ENCODE results near the gene ESYT3.
"Not testable (repeated sequence)": the region's sequence is repeated elsewhere in the genome, so short reads cannot be mapped to it uniquely, and the experiment has no call there.

Gene ESYT3

DNA sequence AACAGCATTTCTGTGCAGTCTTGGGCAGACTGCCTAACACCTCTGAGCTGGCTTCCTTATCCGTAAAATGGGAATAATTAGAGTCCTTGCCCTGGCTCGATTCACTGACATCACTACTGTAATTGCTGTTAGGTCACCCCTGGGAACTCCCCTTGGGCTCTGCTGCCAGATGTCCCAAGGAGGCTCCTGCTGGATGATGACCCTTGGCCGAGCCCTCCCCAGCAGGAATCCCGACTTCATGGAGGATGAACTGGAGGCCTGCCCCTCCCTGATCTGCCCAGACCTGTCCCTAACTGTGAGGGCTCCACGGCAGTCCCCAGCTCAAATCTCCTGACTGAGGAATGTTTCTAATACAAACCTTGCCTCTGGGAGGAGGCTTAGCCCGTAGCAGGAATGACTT is 18.0 kb downstream of the ESYT3 start:
- Histone ChIP-seq H3K4me2 (no peak overlapping the region), H3K4me1 (ENCODE audit: low read depth, poor library complexity, severe bottlenecking) (no peaks in the 10 kb centered on the region), H3K27me3 (ENCODE audit: insufficient read depth, low read depth) (no peaks in the 10 kb centered on the region), H3K79me2 (ENCODE audit: insufficient read depth, low read depth) (no peaks in the 10 kb centered on the region), H3K36me3 (ENCODE audit: insufficient read depth) (no peaks in the 10 kb centered on the region), H4K20me1 (ENCODE audit: insufficient read depth) (no peaks in the 10 kb centered on the region), H3K9ac (no peak overlapping the region), H3K27ac (no peak overlapping the region), H3K4me3 (IDR thresholded peaks at IDR 0.05; ENCODE audit: insufficient read depth, low read depth, low read length) (no peak overlapping the region), H2AFZ (ENCODE audit: low read depth) (no peak overlapping the region)
- TF ChIP-seq, protein P1, sequence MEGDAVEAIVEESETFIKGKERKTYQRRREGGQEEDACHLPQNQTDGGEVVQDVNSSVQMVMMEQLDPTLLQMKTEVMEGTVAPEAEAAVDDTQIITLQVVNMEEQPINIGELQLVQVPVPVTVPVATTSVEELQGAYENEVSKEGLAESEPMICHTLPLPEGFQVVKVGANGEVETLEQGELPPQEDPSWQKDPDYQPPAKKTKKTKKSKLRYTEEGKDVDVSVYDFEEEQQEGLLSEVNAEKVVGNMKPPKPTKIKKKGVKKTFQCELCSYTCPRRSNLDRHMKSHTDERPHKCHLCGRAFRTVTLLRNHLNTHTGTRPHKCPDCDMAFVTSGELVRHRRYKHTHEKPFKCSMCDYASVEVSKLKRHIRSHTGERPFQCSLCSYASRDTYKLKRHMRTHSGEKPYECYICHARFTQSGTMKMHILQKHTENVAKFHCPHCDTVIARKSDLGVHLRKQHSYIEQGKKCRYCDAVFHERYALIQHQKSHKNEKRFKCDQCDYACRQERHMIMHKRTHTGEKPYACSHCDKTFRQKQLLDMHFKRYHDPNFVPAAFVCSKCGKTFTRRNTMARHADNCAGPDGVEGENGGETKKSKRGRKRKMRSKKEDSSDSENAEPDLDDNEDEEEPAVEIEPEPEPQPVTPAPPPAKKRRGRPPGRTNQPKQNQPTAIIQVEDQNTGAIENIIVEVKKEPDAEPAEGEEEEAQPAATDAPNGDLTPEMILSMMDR (conservative IDR thresholded peaks at IDR 0.05; ENCODE audit: low read depth, low read length): no peak

DNA sequence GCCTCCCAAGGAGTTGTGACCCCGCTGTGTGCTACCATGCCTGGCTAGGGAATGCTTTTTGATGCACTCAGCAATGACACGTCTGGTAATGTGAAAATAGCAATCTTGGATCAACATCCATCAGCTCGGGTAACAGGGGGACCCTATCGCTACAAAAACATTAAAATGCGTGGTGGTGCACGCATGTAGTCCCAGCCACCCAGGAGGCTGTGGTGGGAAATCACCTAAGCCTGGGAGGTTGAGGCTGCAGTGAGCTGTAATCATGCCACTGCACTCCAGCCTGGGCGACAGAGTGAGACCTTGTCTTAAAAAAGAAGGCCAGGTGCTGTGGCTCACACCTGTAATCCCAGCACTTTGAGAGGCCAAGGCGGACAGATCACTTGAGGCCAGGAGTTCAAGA is 19.5 kb downstream of the ESYT3 start:
- not testable (repeated sequence) for H3K27me3 ChIP-seq (ENCODE audit: insufficient read depth, low read depth); H3K4me1 ChIP-seq (ENCODE audit: low read depth, poor library complexity, severe bottlenecking); H3K79me2 ChIP-seq (ENCODE audit: insufficient read depth, low read depth); H3K4me3 ChIP-seq (IDR thresholded peaks at IDR 0.05; ENCODE audit: insufficient read depth, low read depth, low read length); H3K4me2 ChIP-seq; H3K9ac ChIP-seq; H2AFZ ChIP-seq (ENCODE audit: low read depth); H3K27ac ChIP-seq; H3K36me3 ChIP-seq (ENCODE audit: insufficient read depth); H4K20me1 ChIP-seq (ENCODE audit: insufficient read depth)

DNA sequence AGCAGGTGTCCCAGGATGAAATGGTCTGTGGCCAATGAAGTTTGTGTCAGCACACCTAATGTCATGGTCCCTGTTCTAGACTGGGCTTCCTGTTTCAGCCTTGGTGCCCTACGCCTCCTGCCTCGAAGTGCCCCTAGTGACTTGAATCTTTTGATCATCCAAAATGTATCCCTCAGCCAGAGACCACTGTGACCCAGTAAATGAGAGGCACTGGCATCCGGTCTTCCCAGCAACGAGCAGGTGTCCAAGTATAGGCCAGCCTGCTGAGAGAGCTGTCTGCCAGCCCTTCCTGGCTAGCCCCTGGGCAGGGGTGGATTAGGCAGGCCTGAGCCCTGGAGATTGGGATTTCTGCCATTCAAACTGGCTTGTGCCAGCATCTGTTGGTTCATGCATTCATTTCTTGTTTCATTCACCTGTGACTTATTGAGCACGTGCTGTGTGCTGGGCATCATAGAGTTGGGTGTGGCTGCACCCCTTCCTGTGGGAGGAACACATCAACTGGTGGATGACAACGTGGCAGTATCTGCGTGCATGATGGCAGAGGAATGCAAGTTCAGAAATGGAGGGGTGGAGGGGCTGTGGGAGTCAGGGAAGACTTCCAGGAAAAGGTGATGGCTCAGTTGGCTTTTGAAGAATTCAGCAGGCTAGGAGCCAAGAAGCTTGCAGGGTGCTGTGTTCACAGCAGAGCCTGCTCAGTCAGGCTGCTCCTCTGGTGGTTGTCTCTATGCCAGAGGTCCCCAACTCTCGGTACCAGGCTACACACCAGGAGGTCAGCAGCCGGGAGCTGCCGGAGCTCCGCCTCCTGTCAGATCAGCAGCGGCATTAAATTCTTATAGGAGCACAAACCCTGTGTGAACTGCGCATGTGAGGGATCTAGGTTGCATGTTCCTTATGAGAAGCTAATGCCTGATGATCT is 21.6 kb downstream of the ESYT3 start:
- TF ChIP-seq, protein P1 (conservative IDR thresholded peaks at IDR 0.05; ENCODE audit: low read depth, low read length): no peak
- Histone ChIP-seq H4K20me1 (ENCODE audit: insufficient read depth) (no peaks in the 10 kb centered on the region), H3K4me1 (ENCODE audit: low read depth, poor library complexity, severe bottlenecking) (no peaks in the 10 kb centered on the region), H3K9ac (no peak overlapping the region), H3K79me2 (ENCODE audit: insufficient read depth, low read depth) (no peaks in the 10 kb centered on the region), H3K27me3 (ENCODE audit: insufficient read depth, low read depth) (no peaks in the 10 kb centered on the region), H3K4me3 (IDR thresholded peaks at IDR 0.05; ENCODE audit: insufficient read depth, low read depth, low read length) (no peak overlapping the region), H3K4me2 (no peak overlapping the region), H2AFZ (ENCODE audit: low read depth) (no peak overlapping the region), H3K27ac (no peak overlapping the region), H3K36me3 (ENCODE audit: insufficient read depth) (no peaks in the 10 kb centered on the region)

DNA sequence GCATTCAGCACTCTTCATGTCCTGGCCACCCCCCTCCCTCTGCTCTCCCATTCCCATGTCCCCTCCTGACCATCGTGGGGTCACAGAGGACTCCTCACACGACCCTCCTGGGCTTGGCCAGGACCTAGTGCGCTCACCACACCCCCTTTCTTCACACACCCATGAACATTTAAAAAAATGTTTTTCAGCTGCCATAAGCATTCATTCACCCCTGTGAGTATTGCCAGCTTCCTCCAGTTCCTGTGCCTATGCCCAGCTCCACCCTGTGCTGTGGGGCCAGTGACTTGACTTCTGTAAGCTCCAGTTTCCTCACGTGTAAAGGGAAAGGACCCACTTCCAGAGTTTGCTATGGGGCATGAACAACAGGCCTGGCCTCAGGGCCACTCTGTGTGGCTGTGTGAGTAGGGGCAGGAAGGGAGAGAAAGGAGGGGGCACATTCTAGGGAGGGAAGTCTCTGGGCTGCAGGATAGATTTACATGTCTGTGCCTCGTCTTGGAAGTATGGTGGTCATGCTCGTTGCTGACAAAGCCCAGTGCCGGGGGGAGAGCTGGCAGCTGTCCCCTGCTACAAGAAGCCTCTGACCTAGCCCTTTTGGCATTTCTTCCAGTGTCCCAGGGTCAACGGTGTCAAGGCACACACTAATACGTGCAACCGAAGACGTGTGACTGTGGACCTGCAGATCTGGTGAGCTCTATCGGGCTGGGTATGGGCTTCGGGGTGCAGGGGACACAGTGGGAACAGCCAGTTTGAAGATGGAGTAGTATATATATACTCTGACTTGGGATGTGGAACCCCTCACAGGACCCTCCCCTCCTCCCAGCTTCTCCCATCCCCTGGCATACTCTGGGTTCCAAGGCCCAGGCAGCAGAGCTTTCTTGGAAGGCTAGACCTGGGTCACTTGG is 22.8 kb downstream of the ESYT3 start:
- Histone ChIP-seq H2AFZ (ENCODE audit: low read depth) (no peak overlapping the region), H3K4me2 (no peak overlapping the region), H3K27ac (no peak overlapping the region), H3K9ac (no peak overlapping the region), H3K36me3 (ENCODE audit: insufficient read depth) (no peaks in the 10 kb centered on the region), H4K20me1 (ENCODE audit: insufficient read depth) (no peaks in the 10 kb centered on the region), H3K4me1 (ENCODE audit: low read depth, poor library complexity, severe bottlenecking) (no peaks in the 10 kb centered on the region), H3K4me3 (IDR thresholded peaks at IDR 0.05; ENCODE audit: insufficient read depth, low read depth, low read length) (no peak overlapping the region), H3K79me2 (ENCODE audit: insufficient read depth, low read depth) (no peaks in the 10 kb centered on the region), H3K27me3 (ENCODE audit: insufficient read depth, low read depth) (no peaks in the 10 kb centered on the region)
- TF ChIP-seq, protein P1 (conservative IDR thresholded peaks at IDR 0.05; ENCODE audit: low read depth, low read length): no peak

Data from KMS-11 (cell line).